Vagina (tissue), 2 donors: ENCODE results near the gene CRKL.

Source experiments
- CTCF ChIP-seq, 3 experiments: fragments of 450-650 bp in 2 of 3; fragments of 200-600 bp in 1 of 3; sonication (generic) in 1 of 3; IDR thresholded peaks; one replicate each; pipeline ENCODE4 v1.5.1; 2017 to 2019; ENCODE audit warnings: antibody characterized with exemption in 3 of 3, mild to moderate bottlenecking in 2 of 3, moderate library complexity in 2 of 3
- POLR2A ChIP-seq, 2 donors: fragments of 450-650 bp; IDR thresholded peaks; one replicate each; pipeline ENCODE4 v1.6.1; 2017; ENCODE audit warnings: antibody characterized with exemption in 2 of 2, mild to moderate bottlenecking in 2 of 2, moderate library complexity in 2 of 2
- POLR2AphosphoS5 ChIP-seq, 2 donors: sonication (generic); formaldehyde crosslinking; IDR thresholded peaks; one replicate each; pipeline ENCODE4 v1.9.0; 2017; ENCODE audit warnings: antibody characterized with exemption in 2 of 2, mild to moderate bottlenecking in 2 of 2, low read depth in 1 of 2; ENCODE audit not compliant: insufficient read depth in 1 of 2

GRCh38 chr22:20985720-20986119 lies 68.5 kb downstream of the CRKL start:
- no peak for TF ChIP-seq CTCF (IDR thresholded peaks at IDR 0.05)
- no peak for TF ChIP-seq POLR2A (IDR thresholded peaks at IDR 0.05)
- no peak for TF ChIP-seq POLR2AphosphoS5 (IDR thresholded peaks at IDR 0.05; ENCODE audit: insufficient read depth in 1 of 2, low read depth in 1 of 2)
